ENCODE measurements around the gene ALMS1. TPM values are rescaled to one million over a fixed set of nuclear protein-coding genes. Genes with fewer than 3 reads are reported as not detected.

Gene ALMS1
- total and polyA plus RNA-seq, 3 donors from 2014 or later: 73.5 to 201 (median 128) TPM

GRCh38 chr2:73402386-73403103 is 16.9 kb downstream of the ALMS1 start:
- Histone ChIP-seq H3K9me3 (no peaks in the 10 kb centered on the region), H3K27ac (no peak overlapping the region), H3K4me1 (no peaks in the 10 kb centered on the region), H3K36me3 (ENCODE audit: low read depth, missing control alignments) (no peaks in the 10 kb centered on the region), H3K4me3 (no peak overlapping the region), H3K27me3 (no peaks in the 10 kb centered on the region)
- no peak for DNase-seq
- intact Hi-C loops (cut with DNase I; ENCODE audit: low total_unique reads): no loop called here
- TF ChIP-seq POLR2A (IDR thresholded peaks at IDR 0.05) (no peak), CTCF (IDR thresholded peaks at IDR 0.05) (no peak)
- 91 to 95% methylated on average over 9 of the region's 9 CpGs for WGBS, 2 donors

GRCh38 chr2:73403237-73403636 is 17.6 kb downstream of the ALMS1 start:
- H3K27me3 ChIP-seq: no peaks in the 10 kb centered on the region
- 90 to 100% methylated on average over 1 of the region's 1 CpG for WGBS, 2 donors
- H3K36me3 ChIP-seq (ENCODE audit: low read depth, missing control alignments): no peaks in the 10 kb centered on the region
- TF ChIP-seq CTCF (IDR thresholded peaks at IDR 0.05) (no peak), POLR2A (IDR thresholded peaks at IDR 0.05) (no peak)
- H3K4me1 ChIP-seq: no peaks in the 10 kb centered on the region
- H3K4me3 ChIP-seq: no peak overlapping the region
- H3K27ac ChIP-seq: no peak overlapping the region
- intact Hi-C loops (cut with DNase I; ENCODE audit: low total_unique reads): no loop called here
- no peak for DNase-seq
- no peaks in the 10 kb centered on the region for H3K9me3 ChIP-seq

DNA sequence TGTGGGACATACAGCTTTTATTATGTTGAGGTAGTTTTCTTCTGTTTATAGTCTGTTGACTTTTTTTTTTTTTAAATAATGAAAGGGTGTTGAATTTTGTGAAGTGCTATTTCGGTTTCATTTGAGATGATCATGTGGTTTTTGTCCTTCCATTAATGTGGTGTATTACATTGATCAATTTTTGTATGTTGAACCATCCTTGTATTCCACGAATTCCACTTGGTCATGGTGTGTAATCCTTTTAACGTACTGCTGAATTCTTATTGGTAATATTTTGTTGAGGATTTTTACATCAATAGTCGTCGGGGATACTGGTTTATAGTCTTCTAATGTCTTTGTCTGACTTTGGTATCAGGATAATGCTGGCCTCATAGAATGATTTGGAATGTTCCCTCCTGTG is 18.8 kb downstream of the ALMS1 start:
- H3K36me3 ChIP-seq (ENCODE audit: low read depth, missing control alignments): no peaks in the 10 kb centered on the region
- intact Hi-C loops (cut with DNase I; ENCODE audit: low total_unique reads): no loop called here
- H3K4me1 ChIP-seq: no peaks in the 10 kb centered on the region
- 95 to 96% methylated on average over 5 of the region's 5 CpGs for WGBS, 2 donors
- no peaks in the 10 kb centered on the region for H3K27me3 ChIP-seq
- no peak for DNase-seq
- TF ChIP-seq CTCF (IDR thresholded peaks at IDR 0.05) (no peak), POLR2A (IDR thresholded peaks at IDR 0.05) (no peak)
- no peak overlapping the region for H3K27ac ChIP-seq
- H3K9me3 ChIP-seq: no peaks in the 10 kb centered on the region
- no peak overlapping the region for H3K4me3 ChIP-seq

DNA sequence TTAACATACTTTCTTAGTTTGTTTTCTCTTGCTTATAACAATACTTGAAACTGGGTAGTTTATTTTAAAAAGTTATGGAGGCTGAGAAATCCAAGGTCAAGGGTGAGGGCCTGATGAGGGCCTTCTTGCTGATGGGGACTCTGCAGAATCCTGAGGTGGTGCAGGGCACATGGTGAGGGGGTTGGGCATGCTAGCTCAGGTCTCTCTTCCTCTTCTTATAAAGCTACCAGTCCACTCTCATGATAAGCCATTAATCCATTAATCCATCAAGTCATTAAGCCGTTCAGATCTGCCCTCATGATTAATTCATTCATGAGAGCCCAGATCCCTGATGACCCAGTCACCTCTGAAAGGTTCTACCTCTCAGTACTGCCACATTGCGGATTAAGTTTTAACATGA is 21.4 kb downstream of the ALMS1 start:
- H3K36me3 ChIP-seq (ENCODE audit: low read depth, missing control alignments): no peaks in the 10 kb centered on the region
- no peak for DNase-seq
- no peak overlapping the region for H3K4me3 ChIP-seq
- no peaks in the 10 kb centered on the region for H3K27me3 ChIP-seq
- TF ChIP-seq POLR2A (IDR thresholded peaks at IDR 0.05) (no peak), CTCF (IDR thresholded peaks at IDR 0.05) (no peak)
- no peak overlapping the region for H3K27ac ChIP-seq
- 81 to 89% methylated on average over 2 of the region's 2 CpGs for WGBS, 2 donors
- H3K4me1 ChIP-seq: no peaks in the 10 kb centered on the region
- no peaks in the 10 kb centered on the region for H3K9me3 ChIP-seq
- intact Hi-C loops (cut with DNase I; ENCODE audit: low total_unique reads): no loop called here

DNA sequence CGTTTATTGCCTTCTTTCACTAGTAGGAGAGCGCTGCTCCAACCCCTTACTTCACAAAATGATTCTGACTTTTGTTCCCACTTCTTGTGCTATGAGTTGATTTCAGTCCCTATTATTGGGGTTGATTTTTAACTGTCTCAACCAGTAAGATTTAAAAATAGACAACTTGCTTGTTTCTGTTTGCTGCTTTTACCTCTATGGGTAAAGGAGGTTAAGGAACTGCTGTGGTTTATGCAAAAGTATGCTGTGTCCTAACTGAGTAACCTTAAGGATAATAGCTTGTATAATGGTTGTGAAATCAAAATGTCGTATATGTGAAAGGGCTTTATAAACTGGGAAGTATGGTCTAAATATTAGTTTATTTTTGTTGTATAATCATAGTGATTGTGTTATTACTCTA is 22.6 kb downstream of the ALMS1 start:
- no peak for DNase-seq
- intact Hi-C loops (cut with DNase I; ENCODE audit: low total_unique reads): no loop called here

More for the DNA sequence above, 22.6 kb downstream of the ALMS1 start:
- Histone ChIP-seq H3K9me3 (no peaks in the 10 kb centered on the region), H3K27ac (no peak overlapping the region), H3K4me3 (no peak overlapping the region), H3K4me1 (no peaks in the 10 kb centered on the region), H3K27me3 (no peaks in the 10 kb centered on the region), H3K36me3 (ENCODE audit: low read depth, missing control alignments) (no peaks in the 10 kb centered on the region)
- 76 to 79% methylated on average over 3 of the region's 3 CpGs for WGBS, 2 donors
- TF ChIP-seq POLR2A (IDR thresholded peaks at IDR 0.05): no peak
- TF ChIP-seq CTCF (IDR thresholded peaks at IDR 0.05): no peak
